SU-DHL-6 (cell line): ENCODE measurements around the gene FZD8.
"Not testable (repeated sequence)": the region's sequence is repeated elsewhere in the genome, so short reads cannot be mapped to it uniquely, and the experiment has no call there.

Source experiments
- EZH2phosphoT487 ChIP-seq: fragments of 200-600 bp; sonication (generic), shearing (Covaris generic); conservative IDR thresholded peaks from 2 replicates; pipeline ENCODE4 v1.6.1; 2018; ENCODE audit warnings: mild to moderate bottlenecking, antibody characterized with exemption, low read length, moderate library complexity, mixed read lengths
- TF ChIP-seq, protein P1 (sequence below): fragments of 200-600 bp; sonication (generic); IDR thresholded peaks from one replicate; pipeline ENCODE4 v1.5.1; 2017; ENCODE audit warnings: antibody characterized with exemption, mild to moderate bottlenecking, low read length, moderate library complexity; ENCODE audit not compliant: insufficient read depth, poor library complexity, severe bottlenecking

- TF ChIP-seq, protein P1, sequence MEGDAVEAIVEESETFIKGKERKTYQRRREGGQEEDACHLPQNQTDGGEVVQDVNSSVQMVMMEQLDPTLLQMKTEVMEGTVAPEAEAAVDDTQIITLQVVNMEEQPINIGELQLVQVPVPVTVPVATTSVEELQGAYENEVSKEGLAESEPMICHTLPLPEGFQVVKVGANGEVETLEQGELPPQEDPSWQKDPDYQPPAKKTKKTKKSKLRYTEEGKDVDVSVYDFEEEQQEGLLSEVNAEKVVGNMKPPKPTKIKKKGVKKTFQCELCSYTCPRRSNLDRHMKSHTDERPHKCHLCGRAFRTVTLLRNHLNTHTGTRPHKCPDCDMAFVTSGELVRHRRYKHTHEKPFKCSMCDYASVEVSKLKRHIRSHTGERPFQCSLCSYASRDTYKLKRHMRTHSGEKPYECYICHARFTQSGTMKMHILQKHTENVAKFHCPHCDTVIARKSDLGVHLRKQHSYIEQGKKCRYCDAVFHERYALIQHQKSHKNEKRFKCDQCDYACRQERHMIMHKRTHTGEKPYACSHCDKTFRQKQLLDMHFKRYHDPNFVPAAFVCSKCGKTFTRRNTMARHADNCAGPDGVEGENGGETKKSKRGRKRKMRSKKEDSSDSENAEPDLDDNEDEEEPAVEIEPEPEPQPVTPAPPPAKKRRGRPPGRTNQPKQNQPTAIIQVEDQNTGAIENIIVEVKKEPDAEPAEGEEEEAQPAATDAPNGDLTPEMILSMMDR = not testable (repeated sequence)
- TF ChIP-seq EZH2phosphoT487 = not testable (repeated sequence)
These were observed 43.8 kb upstream of the FZD8 start for GRCh38 chr10:35685858-35686257.
